Bronchial smooth muscle cell (primary cell): ENCODE measurements around the gene RARRES2. TPM values are rescaled to one million over a fixed set of nuclear protein-coding genes. Genes with fewer than 3 reads are reported as not detected.

Experiments
- total RNA-seq: library from RNA; depleted of rRNA; stranded (reverse); fragments of >200 nt; gene quantifications from 2 replicates; pipeline ENCODE4 v1.2.1, GENCODE V29; 2014

RARRES2 gene
- 2.4 and 11.5 TPM in 2 replicates for total RNA-seq

DNA sequence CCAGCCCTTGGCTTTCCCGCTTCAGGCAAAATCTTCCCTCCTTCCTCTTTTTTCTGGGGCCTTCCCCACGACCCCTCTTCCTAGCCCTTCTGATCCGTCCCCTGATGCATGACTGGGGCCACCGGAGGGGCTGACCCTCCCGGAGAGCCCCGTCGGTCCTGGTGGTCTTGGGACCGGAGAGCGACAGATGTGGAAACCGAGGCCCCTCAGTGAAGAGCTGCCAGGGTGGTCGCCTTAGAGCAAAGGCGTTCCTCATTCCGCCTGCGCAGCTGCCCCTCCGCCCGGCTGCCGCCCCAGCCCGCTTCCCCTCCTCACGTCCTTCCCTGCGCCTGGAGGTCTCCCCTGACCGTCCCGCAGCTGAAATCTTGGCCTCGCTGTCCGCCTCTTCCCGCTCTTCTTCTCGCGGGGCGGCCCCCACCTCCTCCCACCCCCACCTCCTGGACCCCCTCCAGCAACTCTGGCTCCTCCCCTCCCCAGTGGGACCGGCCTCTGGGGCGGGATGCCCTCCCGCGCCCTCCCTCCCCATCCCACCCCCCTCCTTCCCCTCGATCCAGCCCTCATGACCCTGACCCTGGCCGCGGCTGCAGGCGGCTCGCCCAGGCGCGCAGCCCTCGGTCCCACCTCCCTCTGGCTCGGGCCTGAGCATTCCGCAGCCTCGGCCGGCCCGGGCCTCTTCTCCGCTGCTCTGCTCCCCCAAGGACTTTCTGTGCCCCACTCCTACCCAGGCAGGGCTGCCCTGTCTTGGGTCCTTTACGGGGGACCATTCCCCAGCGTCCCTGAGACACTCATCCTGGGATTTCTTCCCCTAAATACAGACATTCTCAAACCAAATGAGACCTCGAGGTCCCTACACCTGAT is at the start of gene RARRES2:
Gene RARRES2, minus strand, starts transcription at position 367 of the 858 bp plus-strand sequence. CDS start 1,020 bp downstream, outside the sequence.

DNA sequence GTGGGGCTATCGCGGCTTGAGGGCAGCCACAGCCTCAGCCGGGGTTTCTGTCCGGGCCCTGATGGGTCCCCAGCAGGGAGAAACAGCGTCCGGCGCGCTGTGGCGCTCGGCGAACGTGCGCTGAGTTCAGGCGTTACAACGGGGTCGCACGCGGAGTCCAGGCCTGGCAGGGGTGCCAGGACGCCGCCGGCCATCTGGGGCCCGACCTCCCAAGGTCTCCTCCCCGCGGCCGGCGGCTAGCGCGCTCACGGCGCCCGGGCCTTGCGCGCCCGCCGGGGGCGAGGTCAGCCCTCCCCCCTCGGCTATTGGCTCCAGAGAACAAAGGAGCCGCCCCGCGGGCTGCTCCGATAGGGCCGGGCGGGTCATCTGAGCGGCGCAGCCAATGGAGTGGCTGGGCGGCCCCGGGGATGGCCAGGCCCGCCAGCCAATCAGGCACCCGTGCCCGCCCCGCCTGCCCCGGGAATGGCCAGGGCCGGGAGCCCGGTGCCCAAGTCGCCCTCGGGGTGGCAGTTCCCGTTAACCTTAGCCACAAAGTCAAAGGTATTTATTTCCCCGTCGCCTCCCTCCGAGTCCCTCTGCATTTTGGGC is 37.5 kb upstream of the RARRES2 start, which contains the start of gene ZNF775:
Gene ZNF775, plus strand, starts transcription at position 478 of the 588 bp plus-strand sequence. CDS start 9,141 bp downstream, outside the sequence.

GRCh38 chr7:150368096-150368883 is 26.9 kb upstream of the RARRES2 start, which contains the start of gene REPIN1:
TSS of gene REPIN1 (plus strand) at chr7:150368822. CDS start at chr7:150369712, 890 bp downstream.

DNA sequence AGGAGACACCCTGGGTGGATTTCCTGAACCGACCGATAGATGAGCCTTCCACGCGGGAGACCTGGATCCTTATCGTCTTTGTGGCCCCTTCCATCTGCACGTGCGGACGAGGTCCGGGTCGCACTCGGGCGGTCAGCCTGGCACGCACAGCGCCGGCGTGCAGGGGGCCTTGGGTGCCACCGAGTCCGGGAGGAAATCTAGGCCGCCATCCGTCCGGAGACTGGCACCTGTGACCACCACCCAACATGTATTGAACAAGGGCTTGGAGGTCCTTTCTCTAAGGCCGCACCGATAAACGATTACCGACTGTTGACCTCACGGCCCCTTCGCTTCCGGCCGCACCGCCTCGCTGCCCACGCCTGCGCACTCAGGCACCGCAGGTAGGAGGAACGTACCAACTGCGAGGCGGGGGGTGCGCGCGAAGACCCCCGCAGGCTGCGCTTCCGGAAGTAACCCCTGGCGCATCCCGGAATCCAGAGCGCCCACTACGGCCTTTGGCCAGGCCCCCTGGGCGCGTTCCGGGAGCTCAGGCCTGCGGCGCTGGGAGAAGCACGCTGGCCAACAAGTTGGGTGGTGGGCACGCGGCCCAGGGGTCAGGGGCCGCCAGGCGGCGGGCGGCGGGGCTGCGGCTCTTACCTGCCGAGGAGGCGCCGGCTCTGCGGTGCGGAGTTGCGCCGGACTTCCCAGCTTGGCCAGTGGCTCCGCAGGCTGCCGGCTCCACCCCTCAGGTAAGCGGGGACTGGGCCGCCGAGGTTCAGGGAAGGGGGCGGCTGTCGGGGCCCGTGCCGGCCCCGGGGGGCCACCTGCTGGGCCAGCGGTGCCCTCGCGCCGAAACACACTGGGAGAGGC is 18.4 kb downstream of the RARRES2 start, which contains the start of the genes ACTR3C and LRRC61:
Gene ACTR3C, minus strand, starts transcription at position 713 of the 849 bp plus-strand sequence. CDS start 28,249 bp downstream, outside the sequence.
Gene LRRC61, plus strand, starts transcription at position 523 of the 849 bp plus-strand sequence. CDS start 13,507 bp downstream, outside the sequence.

Other genes with a start within 250 kb of the RARRES2 start
- gene LRRC61, start 18.3 kb downstream of the RARRES2 start, total RNA-seq = 0.69 and 1.4 TPM in 2 replicates
- 0.26 and 2.0 TPM in 2 replicates for gene ACTR3C, start 18.1 kb downstream of the RARRES2 start, total RNA-seq
- 12.5 and 24.4 TPM in 2 replicates for gene REPIN1, start 27.2 kb upstream of the RARRES2 start, total RNA-seq
- 6.8 and 7.1 TPM in 2 replicates for gene ZNF775, start 37.7 kb upstream of the RARRES2 start, total RNA-seq
- gene GIMAP8, start 109.0 kb upstream of the RARRES2 start, total RNA-seq = under 0.01 TPM in 1 of 2 replicates, not detected in the other
- not detected in 2 replicates for gene GIMAP7, start 173.2 kb upstream of the RARRES2 start, total RNA-seq
- gene GIMAP4, start 225.8 kb upstream of the RARRES2 start, total RNA-seq = 0.09 TPM in 1 of 2 replicates, not detected in the other